ENCODE data around the gene SLC41A3.
"Not testable (repeated sequence)": the region's sequence is repeated elsewhere in the genome, so short reads cannot be mapped to it uniquely, and the experiment has no call there.

Gene SLC41A3

GRCh38 chr3:126051234-126051633, 32.7 kb downstream of the SLC41A3 start:
- no peak for DNase-seq

GRCh38 chr3:126050626-126051025, 33.3 kb downstream of the SLC41A3 start:
- no peak for DNase-seq

GRCh38 chr3:126050050-126050392, 33.9 kb downstream of the SLC41A3 start:
- no peak for DNase-seq

GRCh38 chr3:126049289-126050049, 34.5 kb downstream of the SLC41A3 start:
- no peak for DNase-seq

- no peak for DNase-seq
Measured at GRCh38 chr3:126040386-126040785, 43.5 kb downstream of the SLC41A3 start.

GRCh38 chr3:126039870-126040269, 44.1 kb downstream of the SLC41A3 start:
- no peak for DNase-seq

GRCh38 chr3:126038791-126039190, 45.1 kb downstream of the SLC41A3 start:
- not testable (repeated sequence) for DNase-seq

- no peak for DNase-seq
Measured at GRCh38 chr3:126036056-126036549, 47.8 kb downstream of the SLC41A3 start.

- no peak for DNase-seq
Measured at GRCh38 chr3:126035362-126036050, 48.4 kb downstream of the SLC41A3 start.

- DNase-seq, result no peak
Measured at GRCh38 chr3:126034481-126035361, 49.2 kb downstream of the SLC41A3 start.

- DNase-seq, result no peak
Measured at GRCh38 chr3:126033765-126034164, 50.2 kb downstream of the SLC41A3 start.

- no peak for DNase-seq
Measured at GRCh38 chr3:126033051-126033745, 50.7 kb downstream of the SLC41A3 start.

GRCh38 chr3:126031981-126032471, 51.9 kb downstream of the SLC41A3 start:
- DNase-seq, result no peak

GRCh38 chr3:126030455-126030854, 53.5 kb downstream of the SLC41A3 start:
- no peak for DNase-seq

- DNase-seq, result no peak
Measured at GRCh38 chr3:126029241-126029640, 54.7 kb downstream of the SLC41A3 start.

- no peak for DNase-seq
Measured at GRCh38 chr3:126028096-126028495, 55.8 kb downstream of the SLC41A3 start.

GRCh38 chr3:126026761-126027160, 57.2 kb downstream of the SLC41A3 start:
- no peak for DNase-seq

GRCh38 chr3:126026277-126026751, 57.6 kb downstream of the SLC41A3 start:
- DNase-seq, result no peak

- DNase-seq, result no peak
Measured at GRCh38 chr3:126025862-126026261, 58.1 kb downstream of the SLC41A3 start.

GRCh38 chr3:126025116-126025729, 58.7 kb downstream of the SLC41A3 start:
- DNase-seq, result no peak

- DNase-seq, result no peak
Measured at GRCh38 chr3:126024049-126024854, 59.7 kb downstream of the SLC41A3 start.

All from SIG-M5 (cell line).